ENCODE measurements around the gene GRID2. TPM values are rescaled to one million over a fixed set of nuclear protein-coding genes. Genes with fewer than 3 reads are reported as not detected.

Gene GRID2
- total RNA-seq, 1 donor from 2014 or later, result not detected

DNA sequence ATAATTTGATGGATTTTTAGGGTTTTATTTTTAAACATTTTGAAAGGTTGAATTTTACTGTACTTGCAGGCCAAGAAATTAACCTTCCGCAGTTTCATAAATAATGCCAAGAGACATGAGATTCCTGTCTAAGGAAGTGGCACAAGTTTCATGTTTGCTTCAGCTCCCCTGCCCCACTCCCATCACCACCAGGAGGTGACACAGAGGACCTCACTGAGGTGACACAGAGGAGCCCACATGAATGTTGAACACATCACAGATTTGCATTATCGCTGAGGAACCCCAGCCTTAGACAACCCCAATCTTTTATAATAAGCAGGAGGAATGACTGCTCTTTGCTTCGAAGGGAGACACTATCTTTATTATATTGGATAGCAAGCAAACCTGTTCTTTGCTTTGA lies 1033.4 kb downstream of the GRID2 start:
- no peaks in the 10 kb centered on the region for H3K4me1 ChIP-seq
- H3K4me3 ChIP-seq, result no peak overlapping the region
- DNase-seq (ENCODE audit: extremely low spot score in 2 of 2), result no peak
- H3K9me3 ChIP-seq, result no peaks in the 10 kb centered on the region
- intact Hi-C loops (cut with DNase I), result no loop called here
- H3K36me3 ChIP-seq, result no peaks in the 10 kb centered on the region
- no peaks in the 10 kb centered on the region for H3K27me3 ChIP-seq
- H3K27ac ChIP-seq, result no peak overlapping the region
- TF ChIP-seq, protein P1, sequence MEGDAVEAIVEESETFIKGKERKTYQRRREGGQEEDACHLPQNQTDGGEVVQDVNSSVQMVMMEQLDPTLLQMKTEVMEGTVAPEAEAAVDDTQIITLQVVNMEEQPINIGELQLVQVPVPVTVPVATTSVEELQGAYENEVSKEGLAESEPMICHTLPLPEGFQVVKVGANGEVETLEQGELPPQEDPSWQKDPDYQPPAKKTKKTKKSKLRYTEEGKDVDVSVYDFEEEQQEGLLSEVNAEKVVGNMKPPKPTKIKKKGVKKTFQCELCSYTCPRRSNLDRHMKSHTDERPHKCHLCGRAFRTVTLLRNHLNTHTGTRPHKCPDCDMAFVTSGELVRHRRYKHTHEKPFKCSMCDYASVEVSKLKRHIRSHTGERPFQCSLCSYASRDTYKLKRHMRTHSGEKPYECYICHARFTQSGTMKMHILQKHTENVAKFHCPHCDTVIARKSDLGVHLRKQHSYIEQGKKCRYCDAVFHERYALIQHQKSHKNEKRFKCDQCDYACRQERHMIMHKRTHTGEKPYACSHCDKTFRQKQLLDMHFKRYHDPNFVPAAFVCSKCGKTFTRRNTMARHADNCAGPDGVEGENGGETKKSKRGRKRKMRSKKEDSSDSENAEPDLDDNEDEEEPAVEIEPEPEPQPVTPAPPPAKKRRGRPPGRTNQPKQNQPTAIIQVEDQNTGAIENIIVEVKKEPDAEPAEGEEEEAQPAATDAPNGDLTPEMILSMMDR (IDR thresholded peaks at IDR 0.05), result no peak
- no peak for TF ChIP-seq POLR2AphosphoS5 (IDR thresholded peaks at IDR 0.05; ENCODE audit: insufficient read depth in 1 of 2, low read depth in 1 of 2)
- no peak for TF ChIP-seq POLR2A (IDR thresholded peaks at IDR 0.05)

DNA sequence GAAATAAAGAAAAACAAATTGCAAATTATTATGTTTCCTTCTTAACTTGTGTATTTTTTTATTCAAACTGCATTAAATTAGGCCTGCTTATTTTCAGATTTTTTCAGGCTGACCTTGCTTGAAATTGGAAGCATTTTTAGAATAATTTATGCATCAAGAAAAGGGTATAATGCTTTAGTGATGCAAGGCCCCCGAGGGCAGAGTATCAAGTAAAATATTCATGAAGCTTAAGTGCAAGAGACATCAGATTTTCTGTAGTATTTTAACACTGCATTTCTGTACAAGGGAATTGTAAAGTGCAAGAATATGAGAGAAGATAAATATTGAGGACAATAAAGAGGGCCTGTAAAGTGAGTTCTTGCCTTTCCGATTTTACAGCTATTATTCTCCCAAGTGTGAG lies 1039.0 kb downstream of the GRID2 start:
- no peak for DNase-seq (ENCODE audit: extremely low spot score in 2 of 2)
- Histone ChIP-seq H3K27ac (no peak overlapping the region), H3K4me3 (no peak overlapping the region), H3K36me3 (no peaks in the 10 kb centered on the region), H3K27me3 (no peaks in the 10 kb centered on the region), H3K9me3 (no peaks in the 10 kb centered on the region), H3K4me1 (no peaks in the 10 kb centered on the region)
- TF ChIP-seq, protein P1 (IDR thresholded peaks at IDR 0.05), result no peak
- TF ChIP-seq POLR2A (IDR thresholded peaks at IDR 0.05) (no peak), POLR2AphosphoS5 (IDR thresholded peaks at IDR 0.05; ENCODE audit: insufficient read depth in 1 of 2, low read depth in 1 of 2) (no peak)
- intact Hi-C loops (cut with DNase I), result no loop called here

DNA sequence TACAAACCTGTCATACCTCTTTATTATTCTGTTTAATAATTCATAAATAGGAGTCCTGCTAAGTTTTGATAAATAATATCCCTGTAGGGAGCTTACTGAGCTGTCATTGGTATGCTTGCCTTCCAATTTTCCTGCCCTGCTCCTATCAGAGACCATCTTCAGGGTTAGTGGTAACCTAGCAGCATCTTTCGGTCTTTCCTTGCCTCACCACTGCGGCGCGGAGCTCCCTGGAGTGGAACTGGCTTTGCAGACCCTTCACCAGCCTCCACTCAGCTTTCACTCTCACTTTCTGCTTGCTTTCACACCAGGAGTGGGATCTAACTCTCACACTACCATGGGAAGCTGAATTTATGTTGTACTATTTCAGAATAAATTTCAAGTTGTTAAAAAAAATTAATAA lies 1043.1 kb downstream of the GRID2 start:
- Histone ChIP-seq H3K27me3 (no peaks in the 10 kb centered on the region), H3K4me1 (no peaks in the 10 kb centered on the region), H3K4me3 (no peak overlapping the region), H3K27ac (no peak overlapping the region), H3K9me3 (no peaks in the 10 kb centered on the region), H3K36me3 (no peaks in the 10 kb centered on the region)
- intact Hi-C loops (cut with DNase I), result no loop called here
- DNase-seq (ENCODE audit: extremely low spot score in 2 of 2), result no peak
- TF ChIP-seq, protein P1 (IDR thresholded peaks at IDR 0.05), result no peak
- no peak for TF ChIP-seq POLR2AphosphoS5 (IDR thresholded peaks at IDR 0.05; ENCODE audit: insufficient read depth in 1 of 2, low read depth in 1 of 2)
- TF ChIP-seq POLR2A (IDR thresholded peaks at IDR 0.05), result no peak

DNA sequence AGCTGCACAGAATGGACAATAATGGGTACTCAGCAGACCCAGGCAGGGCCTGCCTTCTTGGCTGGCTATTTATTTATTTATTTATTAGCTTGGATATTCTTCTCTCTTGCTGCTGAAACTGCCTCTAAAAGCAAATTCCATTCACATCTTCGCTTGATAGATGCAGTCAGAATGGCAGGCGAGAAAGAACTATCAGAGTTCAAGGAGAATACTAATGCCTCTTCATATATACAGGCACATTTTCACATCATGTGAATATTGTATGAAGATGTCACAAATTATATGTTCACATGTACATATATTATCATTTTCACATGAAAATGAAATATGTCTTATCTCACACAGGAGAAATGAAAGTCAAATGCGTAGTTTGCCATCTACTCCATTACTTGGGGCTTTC lies 1045.1 kb downstream of the GRID2 start:
- no peaks in the 10 kb centered on the region for H3K9me3 ChIP-seq
- H3K27me3 ChIP-seq, result no peaks in the 10 kb centered on the region
- no peak overlapping the region for H3K27ac ChIP-seq
- no peaks in the 10 kb centered on the region for H3K36me3 ChIP-seq
- no peak overlapping the region for H3K4me3 ChIP-seq
- no peak for DNase-seq (ENCODE audit: extremely low spot score in 2 of 2)
- H3K4me1 ChIP-seq, result no peaks in the 10 kb centered on the region
- intact Hi-C loops (cut with DNase I), result no loop called here
- no peak for TF ChIP-seq POLR2A (IDR thresholded peaks at IDR 0.05)
- TF ChIP-seq, protein P1 (IDR thresholded peaks at IDR 0.05), result no peak
- TF ChIP-seq POLR2AphosphoS5 (IDR thresholded peaks at IDR 0.05; ENCODE audit: insufficient read depth in 1 of 2, low read depth in 1 of 2), result no peak

DNA sequence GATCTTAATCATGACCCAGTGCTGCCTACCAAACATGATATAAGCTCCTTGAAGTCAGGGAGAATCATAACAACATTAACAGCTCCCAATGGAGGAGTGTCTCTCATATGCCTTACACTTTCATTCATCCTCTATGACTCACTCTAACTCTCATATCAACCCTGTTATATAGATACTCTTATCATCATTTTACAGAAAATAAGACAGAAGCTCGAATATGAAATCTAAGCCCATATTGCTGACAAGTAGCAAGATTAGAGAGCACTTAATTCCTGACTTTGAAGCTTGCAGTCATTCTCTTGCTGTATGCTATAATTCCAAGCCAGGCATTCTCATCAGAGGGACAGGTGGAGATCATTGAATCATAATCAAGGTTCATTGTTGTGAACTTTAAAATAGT lies 1048.1 kb downstream of the GRID2 start:
- no peak for DNase-seq (ENCODE audit: extremely low spot score in 2 of 2)
- Histone ChIP-seq H3K4me3 (no peak overlapping the region), H3K36me3 (no peaks in the 10 kb centered on the region), H3K4me1 (no peaks in the 10 kb centered on the region), H3K9me3 (no peaks in the 10 kb centered on the region), H3K27ac (no peak overlapping the region), H3K27me3 (no peaks in the 10 kb centered on the region)
- intact Hi-C loops (cut with DNase I), result no loop called here
- TF ChIP-seq POLR2A (IDR thresholded peaks at IDR 0.05) (no peak), POLR2AphosphoS5 (IDR thresholded peaks at IDR 0.05; ENCODE audit: insufficient read depth in 1 of 2, low read depth in 1 of 2) (no peak)
- TF ChIP-seq, protein P1 (IDR thresholded peaks at IDR 0.05), result no peak
